K562 (cell line): Measurements from ENCODE around the gene STARD8. TPM values are rescaled to one million over a fixed set of nuclear protein-coding genes. Genes with fewer than 3 reads are reported as not detected.

Source experiments
- ATAC-seq: fragments of 200-7000 bp; cut with Tn5 transposase; 3 replicates; pipeline ENCODE4 v1.9.1; 2020; ENCODE audit warnings: moderate library complexity
- BruUV-seq: library from RNA; stranded (reverse); fragments of 400-500 nt; replicated peaks from 2 replicates; lab custom pipeline; 2021; lab: Mats Ljungman, UMichigan
- CTCF ChIA-PET: fragments of 300-600 bp; formaldehyde crosslinking; extraction: SDS; loops from one replicate; lab custom pipeline; 2021; ENCODE audit warnings: low intra/inter-chr PET ratio; lab: Yijun Ruan, JAX
- POLR2A ChIA-PET: fragments of 300-600, 350-650 bp; sonication (Branson Sonifier 250); formaldehyde crosslinking; extraction: SDS; loops from one replicate; lab custom pipeline; 2021; ENCODE audit warnings: antibody characterized with exemption, inconsistent platforms; lab: Yijun Ruan, JAX
- DNase-seq, 4 experiments: peaks; one replicate each; pipeline versions ENCODE4 v3.0.0 to v3.0.0-alpha.2; 2011 to 2018; ENCODE audit warnings: low spot score in 3 of 4, mixed read lengths in 3 of 4; ENCODE audit errors: extremely low read depth in 1 of 4
- FAIRE-seq: peaks from 2 replicates; lab custom pipeline; 2011; peaks lifted over from hg19 to GRCh38; lab: Jason Lieb, UNC
- H2AFZ ChIP-seq: 2 replicates; pipeline ENCODE4 v1.6.0; 2011; ENCODE audit warnings: low read depth, low read length, control low read depth, inconsistent platforms
- H3K27ac ChIP-seq: fragments of 200-600 bp; 3 replicates; pipeline ENCODE4 v1.8.0; 2011; ENCODE audit warnings: low read depth, mild to moderate bottlenecking, control low read depth, inconsistent platforms, low read length, moderate library complexity, mixed read lengths; ENCODE audit errors: extremely low read depth
- H3K27me3 ChIP-seq, 2 experiments: fragments of 300-600 bp in 1 of 2; 2 replicates in 1 of 2; 3 replicates in 1 of 2; pipeline versions ENCODE4 v1.6.0 to v1.8.0; 2011; ENCODE audit warnings: inconsistent platforms in 2 of 2, low read length in 2 of 2, mild to moderate bottlenecking in 1 of 2, mixed read lengths in 1 of 2, moderate library complexity in 1 of 2; ENCODE audit not compliant: control insufficient read depth in 2 of 2, insufficient read depth in 2 of 2
- H3K36me3 ChIP-seq: fragments of 300-600 bp; 3 replicates; pipeline ENCODE4 v1.8.0; 2011; ENCODE audit warnings: mild to moderate bottlenecking, low read length, inconsistent platforms; ENCODE audit not compliant: control insufficient read depth, insufficient read depth
- H3K4me1 ChIP-seq, 2 experiments: fragments of 200-600 bp in 1 of 2; replicated peaks in 1 of 2; 2 replicates in 1 of 2; 3 replicates in 1 of 2; pipeline versions ENCODE4 v1.5.1 to v1.8.0; 2011; ENCODE audit warnings: inconsistent platforms in 2 of 2, low read length in 2 of 2, mild to moderate bottlenecking in 1 of 2, mixed read lengths in 1 of 2, moderate library complexity in 1 of 2; ENCODE audit not compliant: control insufficient read depth in 2 of 2, insufficient read depth in 2 of 2
- H3K4me2 ChIP-seq: 2 replicates; pipeline ENCODE4 v1.6.1; 2011; ENCODE audit warnings: low read length, control low read depth, inconsistent platforms, mixed read lengths; ENCODE audit not compliant: insufficient read depth
- H3K4me3 ChIP-seq: fragments of 200-600 bp; sonication (generic), shearing (Covaris generic); 2 replicates; pipeline ENCODE4 v1.5.1; 2016; ENCODE audit warnings: control low read depth, inconsistent platforms
- H3K79me2 ChIP-seq: fragments of 200-600 bp; 3 replicates; pipeline ENCODE4 v1.8.0; 2011; ENCODE audit warnings: low read length, inconsistent platforms; ENCODE audit not compliant: control insufficient read depth, insufficient read depth
- H3K9ac ChIP-seq, 2 experiments: 2 replicates each; pipeline versions ENCODE4 v1.6.0 to v1.6.1; 2011; ENCODE audit warnings: low read depth in 2 of 2, low read length in 2 of 2, control low read depth in 1 of 2, inconsistent platforms in 1 of 2, mild to moderate bottlenecking in 1 of 2, mixed read lengths in 1 of 2; ENCODE audit not compliant: insufficient read depth in 1 of 2
- H3K9me1 ChIP-seq: one replicate; pipeline ENCODE4 v1.6.0; 2011; ENCODE audit warnings: inconsistent platforms, mild to moderate bottlenecking, low read length, moderate library complexity; ENCODE audit not compliant: control insufficient read depth, insufficient read depth
- H3K9me3 ChIP-seq: replicated peaks from 2 replicates; pipeline ENCODE4 v1.5.1; 2011; ENCODE audit warnings: low read depth, low read length, inconsistent platforms; ENCODE audit not compliant: control insufficient read depth, insufficient read depth
- H4K20me1 ChIP-seq: replicated peaks from 2 replicates; pipeline ENCODE4 v1.6.1; 2011; ENCODE audit warnings: low read length, inconsistent platforms, mixed read lengths; ENCODE audit not compliant: control insufficient read depth, insufficient read depth
- AFF1 ChIP-seq, 2 experiments: fragments of 450-650 bp; IDR thresholded peaks; 2 replicates each; pipeline ENCODE4 v1.6.1; 2018; ENCODE audit warnings: mild to moderate bottlenecking in 2 of 2, low read depth in 1 of 2; ENCODE audit not compliant: partially characterized antibody in 2 of 2
- ARID4B ChIP-seq: sonication (generic); formaldehyde crosslinking; IDR thresholded peaks from 2 replicates; pipeline ENCODE4 v1.8.0; 2022; ENCODE audit warnings: mild to moderate bottlenecking, missing genetic modification reagents
- MCM2 ChIP-seq: fragments of 450-650 bp; IDR thresholded peaks from 2 replicates; pipeline ENCODE4 v1.6.1; 2017; ENCODE audit warnings: low read depth, mild to moderate bottlenecking
- SAFB2 ChIP-seq: fragments of 200-400 bp; formaldehyde crosslinking; IDR thresholded peaks from 2 replicates; pipeline ENCODE4 v1.6.1; 2018; ENCODE audit warnings: borderline replicate concordance, low read length, low read depth, moderate library complexity; ENCODE audit not compliant: severe bottlenecking
- SMAD4 ChIP-seq: fragments of 250-450 bp; sonication (Bioruptor Pico); conservative IDR thresholded peaks from 2 replicates; pipeline ENCODE4 v1.8.0; 2021; ENCODE audit warnings: inconsistent platforms, mild to moderate bottlenecking, moderate library complexity
- TCF7L2 ChIP-seq: fragments of 150-350 bp; IDR thresholded peaks from 2 replicates; pipeline ENCODE4 v1.6.1; 2016; ENCODE audit warnings: low read depth, mild to moderate bottlenecking, low read length, moderate library complexity
- ZEB2 ChIP-seq: fragments of 450-650 bp; IDR thresholded peaks from 2 replicates; pipeline ENCODE4 v1.6.1; 2016
- ZNF277 ChIP-seq: fragments of 250-450 bp; sonication (Bioruptor Pico); IDR thresholded peaks from 2 replicates; pipeline ENCODE4 v1.8.0; 2022; ENCODE audit warnings: inconsistent platforms, mild to moderate bottlenecking, moderate library complexity, borderline replicate concordance
- ZNF584 ChIP-seq: fragments of 200-800 bp; sonication (Bioruptor generic); IDR thresholded peaks from 2 replicates; pipeline ENCODE4 v1.6.1; 2016; ENCODE audit warnings: low read depth, mild to moderate bottlenecking, missing genetic modification characterization, missing compliant biosample characterization
- ZNF644 ChIP-seq: fragments of 200-800 bp; sonication (Bioruptor generic); IDR thresholded peaks from 2 replicates; pipeline ENCODE4 v1.6.1; 2016; ENCODE audit warnings: low read depth, missing genetic modification characterization, missing compliant biosample characterization
- WGBS: fragments of 100-300 bp; shearing (Covaris generic); methylation state at CpG from one replicate; pipeline ENCODE4 v1.1.6; 2016; ENCODE audit warnings: low coverage, mixed read lengths; ENCODE audit not compliant: insufficient coverage; ENCODE audit errors: missing lambda C conversion rate; 5-methylcytosine and 5-hydroxymethylcytosine counted together
- in situ Hi-C: fragments of 300-500 bp; cut with MboI; formaldehyde crosslinking; loops from 4 replicates; pipeline ENCODE4 v1.15.0; 2018; ENCODE audit warnings: inconsistent platforms, mixed read lengths
- intact Hi-C: fragments of 100-400 bp; cut with micrococcal nuclease; formaldehyde crosslinking; loops from 2 replicates; pipeline ENCODE4 v1.14.2; 2022
- polyA plus RNA-seq, 8 experiments: library from polyadenylated mRNA; depleted of rRNA in 4 of 8; stranded (reverse) in 5 of 8; unstranded in 3 of 8; fragments of >200 nt; fragmentation: Nextera tagmentation in 2 of 8; fragmentation: Illumina TruSeq in 1 of 8; extraction: Ambion mirVana in 2 of 8; extraction: Trizol in 1 of 8; gene quantifications; 2 replicates each; pipeline versions ENCODE4 v1.2.1 to v1.2.3, GENCODE V29; 2011 to 2014; ENCODE audit warnings: inconsistent platforms in 1 of 8, missing spikeins in 1 of 8
- total RNA-seq, 7 experiments: library from RNA; depleted of rRNA in 6 of 7; stranded (reverse); fragments of >200 nt in 6 of 7; fragmentation: Illumina TruSeq in 2 of 7; extraction: Trizol in 2 of 7; gene quantifications; 2 replicates each; pipeline versions ENCODE4 v1.2.1 to v1.2.3, GENCODE V29; 2011 to 2021; ENCODE audit warnings: low replicate concordance in 1 of 7

STARD8 gene
- total and polyA plus RNA-seq, 9 of the 15 experiments (the other 6 are each of a cell fraction or from before 2014, with no cell fraction given), result 1.6 to 35.0 (median 15.9) TPM

DNA sequence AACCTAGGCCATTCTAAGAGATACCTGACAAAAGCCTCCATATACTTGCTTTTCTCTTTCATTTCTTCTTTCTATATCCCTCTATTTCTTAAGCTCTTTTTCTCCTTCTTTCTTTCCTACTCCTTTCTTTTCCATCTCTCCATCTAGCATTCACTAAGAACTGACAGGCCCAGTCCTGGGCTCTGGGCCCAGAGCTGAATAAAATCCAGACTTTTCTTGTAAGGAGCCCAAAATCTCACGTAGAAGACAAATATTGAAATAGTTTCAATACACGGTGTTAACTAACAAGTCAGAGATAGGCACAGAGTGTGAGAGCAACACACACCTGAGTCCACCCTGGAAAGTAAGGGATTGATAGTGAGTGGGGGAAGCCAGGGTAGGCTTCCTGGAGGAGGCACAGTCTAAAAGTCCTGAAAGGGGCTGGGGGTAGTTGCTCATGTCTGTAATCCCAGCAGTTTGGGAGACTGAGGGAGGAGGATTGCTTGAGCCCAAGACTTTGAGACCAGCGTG, 108.2 kb downstream of the STARD8 start (continued):
- no peak for TF ChIP-seq TCF7L2

DNA sequence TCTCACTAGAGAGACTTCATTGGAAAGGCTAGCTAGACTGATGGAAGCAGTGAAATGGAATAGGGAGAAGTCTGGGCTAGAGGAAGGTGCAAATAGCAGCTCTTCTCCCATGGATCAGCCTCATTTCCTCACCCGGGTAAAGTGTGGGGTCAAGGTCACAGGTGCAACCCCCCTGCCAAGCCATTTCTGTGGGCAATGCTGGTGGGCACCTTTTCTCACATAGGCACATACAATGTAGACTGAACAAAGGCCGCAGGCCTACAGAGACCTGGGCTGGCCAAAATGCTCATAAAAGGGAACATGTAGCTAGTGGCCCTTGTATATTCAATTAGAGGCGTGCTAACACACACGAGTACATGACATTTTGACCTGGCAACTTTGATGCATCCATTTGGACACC, 109.9 kb downstream of the STARD8 start:
- POLR2A ChIA-PET, result interaction anchor here (0.6 kb wide), 1 partner anchor 542 kb away, joined by 3 read pairs; no protein-coding TSS in a partner anchor
- no peak for FAIRE-seq
- TF ChIP-seq ZEB2 (no peak), ZNF584 (CRISPR knock-in tag) (no peak), ZNF644 (tag) (no peak), MCM2 (no peak), ARID4B (CRISPR knock-in tag) (no peak), AFF1 (IDR thresholded peaks at IDR 0.05; ENCODE audit: low read depth in 1 of 2, partially characterized antibody in 2 of 2) (no peak), SMAD4 (no peak), ZNF277 (CRISPR knock-in tag) (no peak), SAFB2 (no peak)

More for the DNA sequence above, 109.9 kb downstream of the STARD8 start:
- no peaks in the 10 kb centered on the region for H3K9me3 ChIP-seq
- CTCF ChIA-PET, result no interaction called here
- no peak overlapping the region for H3K4me3 ChIP-seq
- no peaks in the 10 kb centered on the region for H3K9me1 ChIP-seq
- H3K79me2 ChIP-seq, result no peaks in the 10 kb centered on the region
- no peak overlapping the region for H3K27ac ChIP-seq
- no peaks in the 10 kb centered on the region for H3K4me1 ChIP-seq
- no peak for DNase-seq
- no peaks in the 10 kb centered on the region for H3K27me3 ChIP-seq
- H3K36me3 ChIP-seq, result no peaks in the 10 kb centered on the region
- H3K9ac ChIP-seq, result no peak overlapping the region
- no peak for ATAC-seq
- H4K20me1 ChIP-seq, result no peaks in the 10 kb centered on the region
- WGBS, result 8% methylated on average over 4 of the region's 4 CpGs
- no TSS peak for BruUV-seq
- H2AFZ ChIP-seq, result no peak overlapping the region
- H3K4me2 ChIP-seq, result no peak overlapping the region
- intact Hi-C loops, result no loop called here
- in situ Hi-C loops, result no loop called here
